A549 treated with CORT108297 at 1 μM for 4 hours (cell line): Measurements from ENCODE around the gene LCNL1. TPM values are rescaled to one million over a fixed set of nuclear protein-coding genes. Genes with fewer than 3 reads are reported as not detected.

Experiments used
- total RNA-seq: library from RNA; stranded (reverse); fragments of 200-300 nt; extraction: Qiagen RNA extraction; gene quantifications from 5 replicates; pipeline ENCODE4 v1.2.3, GENCODE V29; 2022

LCNL1 gene
- 0.03 to 0.06 TPM (median 0.05 TPM) in 4 of 5 replicates, not detected in the other for total RNA-seq

GRCh38 chr9:136982232-136983051, at the start of gene LCNL1:
LCNL1 (plus strand) TSS chr9:136982993; CDS start chr9:136983587, 594 bp downstream.

DNA sequence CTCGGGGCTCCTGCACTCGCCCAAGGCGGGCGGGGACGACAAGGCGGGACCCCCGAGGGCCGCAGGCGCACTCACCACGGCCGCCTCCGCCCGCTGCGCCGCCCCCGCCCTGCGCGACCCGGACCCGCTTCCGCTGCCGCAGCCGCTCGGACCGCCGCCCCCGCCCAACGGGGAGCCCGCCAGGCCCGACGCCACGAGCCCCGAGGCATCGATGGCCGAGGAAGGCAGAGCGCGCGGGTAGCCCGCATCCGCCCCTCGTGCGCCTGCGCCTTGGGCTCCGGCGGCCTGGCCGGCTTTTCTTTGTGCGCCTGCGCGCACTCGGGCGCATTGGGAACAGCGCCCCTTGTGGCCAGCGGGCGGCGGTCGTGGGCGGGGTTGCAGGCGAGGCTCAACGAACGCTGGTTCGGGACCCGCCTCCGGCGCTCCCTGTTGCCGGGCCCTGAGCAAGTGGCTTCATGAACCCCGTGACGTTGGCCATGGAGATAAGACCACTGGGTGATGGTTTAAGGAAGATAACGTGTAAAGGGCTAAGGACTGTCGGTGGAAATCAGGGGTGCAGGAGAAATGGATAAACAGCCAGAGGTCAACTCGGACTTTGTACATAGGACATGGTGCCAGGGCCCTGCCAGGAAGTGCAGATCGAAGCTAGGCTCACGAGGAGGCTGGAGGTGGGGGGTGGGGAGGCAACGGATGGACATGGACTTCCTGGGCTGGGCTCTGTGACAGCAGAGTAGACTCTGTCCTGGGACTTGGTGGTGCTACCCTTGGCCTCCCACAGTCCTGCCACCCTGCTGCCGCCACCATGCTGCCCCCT, 38.1 kb upstream of the LCNL1 start, which contains the start of the genes C8G and FBXW5:
Gene C8G (plus strand): TSS at position 725 of the 814 bp plus-strand sequence. CDS start 78 bp downstream, at position 803.
Gene FBXW5 (minus strand): TSS at position 220 of the 814 bp plus-strand sequence. CDS start 655 bp downstream, outside the sequence.

GRCh38 chr9:136951541-136952320, 31.1 kb upstream of the LCNL1 start, which contains the start of gene LCN12:
LCN12 (plus strand) TSS chr9:136952273; CDS start chr9:136952328, 55 bp downstream.

DNA sequence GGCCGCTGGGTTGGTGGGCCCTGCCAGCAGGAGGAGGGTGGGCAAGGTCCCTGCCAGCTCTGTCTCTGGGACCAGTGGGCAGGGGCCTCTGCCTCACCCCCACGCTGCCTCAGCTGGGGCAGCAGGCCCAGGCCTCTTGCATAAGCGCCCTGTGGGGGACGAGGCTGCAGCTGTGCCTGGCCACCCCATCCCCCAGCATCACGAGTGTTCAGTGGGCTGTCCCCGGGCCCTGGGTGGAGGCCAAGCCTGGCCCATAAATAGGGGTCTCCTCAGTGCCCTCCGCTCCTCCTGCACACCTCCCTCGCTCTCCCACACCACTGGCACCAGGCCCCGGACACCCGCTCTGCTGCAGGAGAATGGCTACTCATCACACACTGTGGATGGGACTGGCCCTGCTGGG, 5.6 kb upstream of the LCNL1 start, which contains the start of gene PTGDS:
Gene PTGDS (plus strand): TSS at position 282 of the 400 bp plus-strand sequence. CDS start 75 bp downstream, at position 357.

DNA sequence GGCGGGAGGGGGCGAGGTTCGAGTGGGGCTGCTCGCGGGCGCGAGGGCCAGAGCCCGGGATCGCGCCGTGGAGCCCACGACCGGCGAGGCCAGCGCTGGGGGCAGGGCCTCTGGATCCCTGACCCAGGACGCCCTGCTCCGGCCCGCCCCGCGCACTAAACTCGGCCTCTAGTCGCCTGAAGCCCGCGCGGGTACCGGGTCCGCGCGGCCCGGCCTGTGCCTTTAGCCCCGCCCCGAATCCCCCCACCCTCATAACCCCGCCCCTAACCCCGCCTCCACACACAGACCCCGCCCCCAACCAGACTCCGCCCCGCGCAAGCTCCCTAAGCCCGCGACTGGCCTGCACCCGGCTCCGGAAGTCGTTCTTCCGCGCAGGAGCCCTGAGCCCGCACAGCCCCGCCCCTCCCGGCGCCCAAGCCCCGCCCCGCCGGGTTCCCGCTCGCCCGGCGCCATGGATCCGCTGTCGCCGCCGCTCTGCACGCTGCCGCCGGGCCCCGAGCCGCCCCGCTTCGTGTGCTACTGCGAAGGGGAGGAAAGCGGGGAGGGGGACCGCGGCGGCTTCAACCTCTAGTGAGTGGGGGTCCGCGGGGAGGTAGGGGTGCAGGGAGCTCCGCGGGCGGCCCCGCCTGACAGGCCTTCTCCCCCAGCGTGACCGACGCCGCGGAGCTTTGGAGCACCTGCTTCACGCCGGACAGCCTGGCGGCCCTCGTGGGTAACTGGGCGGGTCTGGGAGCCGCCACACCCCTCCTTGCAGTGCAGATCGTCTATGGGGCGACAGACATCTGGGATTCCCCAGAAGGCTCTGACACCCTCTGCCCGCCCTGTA, 9.4 kb downstream of the LCNL1 start, which contains the start of gene PAXX:
Gene PAXX (plus strand): TSS at position 430 of the 826 bp plus-strand sequence. CDS start 22 bp downstream, at position 452.

GRCh38 chr9:136996361-136997292, 13.8 kb downstream of the LCNL1 start, which contains the start of gene CLIC3:
CLIC3 (minus strand) TSS chr9:136996568; CDS start chr9:136996543, 25 bp downstream.

GRCh38 chr9:137027369-137028262, 44.8 kb downstream of the LCNL1 start, which contains the start of gene ABCA2:
ABCA2 (minus strand) TSS chr9:137028237; CDS start chr9:137028140, 97 bp downstream.

GRCh38 chr9:137031904-137032640, 49.3 kb downstream of the LCNL1 start, which contains the start of gene FUT7:
FUT7 (minus strand) TSS chr9:137032088; CDS start chr9:137031991, 97 bp downstream.

Other genes starting within 250 kb of the LCNL1 start
- gene LCN10, start 240.1 kb upstream of the LCNL1 start, total RNA-seq = not detected in 5 replicates
- not detected in 5 replicates for gene LCN6, start 234.5 kb upstream of the LCNL1 start, total RNA-seq
- gene LCN8, start 224.8 kb upstream of the LCNL1 start, total RNA-seq = not detected in 5 replicates
- gene LCN15, start 218.5 kb upstream of the LCNL1 start, total RNA-seq = 0.02 TPM in 1 of 5 replicates, not detected in the others
- gene TMEM141, start 191.6 kb upstream of the LCNL1 start, total RNA-seq = 61.4 to 77.3 TPM (median 75.3 TPM) in 5 replicates
- gene CCDC183, start 186.7 kb upstream of the LCNL1 start, total RNA-seq = 0.13 to 0.36 TPM (median 0.27 TPM) in 5 replicates
- gene RABL6, start 175.0 kb upstream of the LCNL1 start, total RNA-seq = 59.9 to 89.6 TPM (median 80.8 TPM) in 5 replicates
- 3.3 to 4.7 TPM (median 4.6 TPM) in 5 replicates for gene AJM1, start 140.5 kb upstream of the LCNL1 start, total RNA-seq
- 284 to 346 TPM (median 322 TPM) in 5 replicates for gene PHPT1, start 133.6 kb upstream of the LCNL1 start, total RNA-seq
- gene MAMDC4, start 130.6 kb upstream of the LCNL1 start, total RNA-seq = 1.7 to 6.8 TPM (median 5.1 TPM) in 5 replicates
- gene EDF1, start 116.7 kb upstream of the LCNL1 start, total RNA-seq = 433 to 512 TPM (median 473 TPM) in 5 replicates
- 47.5 to 74.7 TPM (median 64.9 TPM) in 5 replicates for gene TRAF2, start 96.5 kb upstream of the LCNL1 start, total RNA-seq
- 61.5 to 109 TPM (median 104 TPM) in 5 replicates for gene FBXW5, start 38.3 kb upstream of the LCNL1 start, total RNA-seq
- gene C8G, start 37.8 kb upstream of the LCNL1 start, total RNA-seq = 0.88 to 2.3 TPM (median 1.3 TPM) in 5 replicates
- 0.48 to 1.5 TPM (median 1.5 TPM) in 5 replicates for gene LCN12, start 30.7 kb upstream of the LCNL1 start, total RNA-seq
- gene PTGDS, start 5.5 kb upstream of the LCNL1 start, total RNA-seq = 0.16 to 0.81 TPM (median 0.57 TPM) in 5 replicates
- 49.7 to 88.2 TPM (median 76.5 TPM) in 5 replicates for gene PAXX, start 9.4 kb downstream of the LCNL1 start, total RNA-seq
- gene CLIC3, start 13.6 kb downstream of the LCNL1 start, total RNA-seq = 2.7 to 4.5 TPM (median 3.8 TPM) in 5 replicates
- 20.4 to 30.4 TPM (median 27.8 TPM) in 5 replicates for gene ABCA2, start 45.2 kb downstream of the LCNL1 start, total RNA-seq
- gene FUT7, start 49.1 kb downstream of the LCNL1 start, total RNA-seq = 0.08 to 0.09 TPM in 2 of 5 replicates, not detected in the others
- 41.2 to 91.4 TPM (median 89.1 TPM) in 5 replicates for gene NPDC1, start 63.2 kb downstream of the LCNL1 start, total RNA-seq
- 0.63 to 1.4 TPM (median 0.95 TPM) in 5 replicates for gene ENTPD2, start 71.1 kb downstream of the LCNL1 start, total RNA-seq
- 15.2 to 28.2 TPM (median 25.3 TPM) in 5 replicates for gene SAPCD2, start 87.6 kb downstream of the LCNL1 start, total RNA-seq
- gene UAP1L1, start 94.5 kb downstream of the LCNL1 start, total RNA-seq = 9.5 to 17.0 TPM (median 12.6 TPM) in 5 replicates
- gene MAN1B1, start 104.0 kb downstream of the LCNL1 start, total RNA-seq = 42.2 to 55.4 TPM (median 51.2 TPM) in 5 replicates
- 72.4 to 138 TPM (median 129 TPM) in 5 replicates for gene DPP7, start 131.7 kb downstream of the LCNL1 start, total RNA-seq
- 0.22 to 0.94 TPM (median 0.34 TPM) in 5 replicates for gene GRIN1, start 156.2 kb downstream of the LCNL1 start, total RNA-seq
- 0.61 to 2.2 TPM (median 1.4 TPM) in 5 replicates for gene LRRC26, start 187.1 kb downstream of the LCNL1 start, total RNA-seq
- not detected in 5 replicates for gene TMEM210, start 189.1 kb downstream of the LCNL1 start, total RNA-seq
- gene ANAPC2, start 205.6 kb downstream of the LCNL1 start, total RNA-seq = 24.9 to 40.7 TPM (median 36.9 TPM) in 5 replicates
- 102 to 161 TPM (median 150 TPM) in 5 replicates for gene SSNA1, start 205.7 kb downstream of the LCNL1 start, total RNA-seq
- gene TPRN, start 217.7 kb downstream of the LCNL1 start, total RNA-seq = 6.2 to 10.5 TPM (median 10.1 TPM) in 5 replicates
- gene TMEM203, start 222.7 kb downstream of the LCNL1 start, total RNA-seq = 35.3 to 48.6 TPM (median 45.8 TPM) in 5 replicates
- gene NDOR1, start 222.7 kb downstream of the LCNL1 start, total RNA-seq = 11.5 to 21.6 TPM (median 18.2 TPM) in 5 replicates
- gene RNF208, start 239.2 kb downstream of the LCNL1 start, total RNA-seq = 0.95 to 2.7 TPM (median 2.2 TPM) in 5 replicates
- gene CYSRT1, start 242.2 kb downstream of the LCNL1 start, total RNA-seq = 2.7 to 5.0 TPM (median 4.3 TPM) in 5 replicates
- gene RNF224, start 244.5 kb downstream of the LCNL1 start, total RNA-seq = 0.09 to 0.24 TPM (median 0.14 TPM) in 5 replicates
- gene SLC34A3, start 247.9 kb downstream of the LCNL1 start, total RNA-seq = 0.07 to 0.14 TPM (median 0.10 TPM) in 4 of 5 replicates, not detected in the other